Upper lobe of left lung (tissue), 6 donors: ENCODE data around the gene GATB. TPM values are rescaled to one million over a fixed set of nuclear protein-coding genes. Genes with fewer than 3 reads are reported as not detected.

Experiments used
- ATAC-seq, 2 donors: fragments of 200-7000 bp; cut with Tn5 transposase; one replicate each; pipeline ENCODE4 v1.9.1; 2022; ENCODE audit warnings: mild to moderate bottlenecking in 2 of 2, moderate library complexity in 2 of 2; ENCODE audit not compliant: low FRiP score in 2 of 2
- DNase-seq, 2 donors: peaks; one replicate each; pipeline ENCODE4 v3.0.0-alpha.2; 2019 to 2020
- H3K27ac ChIP-seq, 4 donors: fragments of 200-600 bp; sonication (generic); one replicate each; pipeline ENCODE4 v1.5.1; 2016 to 2019
- H3K27me3 ChIP-seq, 4 donors: fragments of 200-600 bp; sonication (generic); one replicate each; pipeline ENCODE4 v1.5.1; 2017 to 2019
- H3K36me3 ChIP-seq, 4 donors: fragments of 200-600 bp; sonication (generic); one replicate each; pipeline ENCODE4 v1.5.1; 2016 to 2019
- H3K4me1 ChIP-seq, 4 donors: fragments of 200-600 bp; sonication (generic); one replicate each; pipeline ENCODE4 v1.5.1; 2018 to 2019
- H3K4me3 ChIP-seq, 4 donors: fragments of 200-600 bp; sonication (generic); one replicate each; pipeline ENCODE4 v1.5.1; 2017 to 2019; ENCODE audit warnings: mild to moderate bottlenecking in 2 of 4, moderate library complexity in 1 of 4
- H3K9me3 ChIP-seq, 4 donors: fragments of 200-600 bp; sonication (generic); one replicate each; pipeline ENCODE4 v1.5.1; 2018 to 2019
- EP300 ChIP-seq, 4 donors: sonication (generic); formaldehyde crosslinking; IDR thresholded peaks; one replicate each; pipeline ENCODE4 v1.5.1; 2017; ENCODE audit warnings: antibody characterized with exemption in 4 of 4, control low read depth in 2 of 4
- POLR2A ChIP-seq, 4 donors: fragments of 450-650 bp; IDR thresholded peaks; one replicate each; pipeline ENCODE4 v1.5.1; 2016 to 2017; ENCODE audit warnings: antibody characterized with exemption in 4 of 4, mild to moderate bottlenecking in 2 of 4
- POLR2AphosphoS5 ChIP-seq, 2 donors: sonication (generic); formaldehyde crosslinking; IDR thresholded peaks; one replicate each; pipeline ENCODE4 v1.5.1; 2017; ENCODE audit warnings: antibody characterized with exemption in 2 of 2
- WGBS, 2 donors: methylation state at CpG; one replicate each; pipeline ENCODE4 v1.1.5; 2017 to 2018; 5-methylcytosine and 5-hydroxymethylcytosine counted together
- total RNA-seq, 6 donors: library from RNA; depleted of rRNA in 4 of 6; stranded (reverse); fragments of >200 nt in 4 of 6; gene quantifications; one replicate each; pipeline versions ENCODE4 v1.1.0 to v1.2.1, GENCODE V29; 2016 to 2021
- TF ChIP-seq, protein P1 (sequence below), 6 experiments: fragments of 450-650 bp in 4 of 6; fragments of 200-600 bp in 2 of 6; sonication (generic) in 2 of 6; IDR thresholded peaks; one replicate each; pipeline ENCODE4 v1.5.1; 2016 to 2019; ENCODE audit warnings: antibody characterized with exemption in 6 of 6
- donor health status: DM: no; HTN: no; CAD: no; lungs with moderate emphysema.
- donor health status: DM: no; HTN: yes; CAD: no; lungs with severe emphysema.

The GATB gene
- total RNA-seq, 6 donors from 2014 or later = 13.1 to 21.9 (median 14.5) TPM

DNA sequence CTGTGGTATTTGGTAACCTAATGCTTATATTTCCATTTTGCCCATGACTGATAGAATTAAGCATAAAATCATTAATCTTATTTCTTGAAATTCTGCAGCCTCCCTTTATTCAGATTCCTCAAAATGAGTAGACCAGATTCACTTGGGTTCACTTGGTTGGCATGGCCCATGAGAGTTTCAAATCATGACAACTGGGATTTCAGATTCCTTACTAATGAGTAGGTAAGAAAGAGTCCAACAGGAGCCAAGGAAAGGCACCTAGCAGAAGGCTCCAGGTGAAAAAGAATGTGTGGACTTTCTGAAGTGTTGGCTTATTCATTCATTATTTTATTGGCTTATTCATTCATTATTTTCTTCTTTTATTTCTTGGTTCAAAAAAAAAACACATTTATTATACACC is 27.2 kb upstream of the GATB start:
- Histone ChIP-seq H3K4me3 (no peak overlapping the region), H3K4me1 (no peaks in the 10 kb centered on the region), H3K36me3 (no peaks in the 10 kb centered on the region), H3K27me3 (no peaks in the 10 kb centered on the region), H3K9me3 (no peaks in the 10 kb centered on the region), H3K27ac (no peak overlapping the region)
- TF ChIP-seq EP300 (IDR thresholded peaks at IDR 0.05) = no peak
- TF ChIP-seq, protein P1, sequence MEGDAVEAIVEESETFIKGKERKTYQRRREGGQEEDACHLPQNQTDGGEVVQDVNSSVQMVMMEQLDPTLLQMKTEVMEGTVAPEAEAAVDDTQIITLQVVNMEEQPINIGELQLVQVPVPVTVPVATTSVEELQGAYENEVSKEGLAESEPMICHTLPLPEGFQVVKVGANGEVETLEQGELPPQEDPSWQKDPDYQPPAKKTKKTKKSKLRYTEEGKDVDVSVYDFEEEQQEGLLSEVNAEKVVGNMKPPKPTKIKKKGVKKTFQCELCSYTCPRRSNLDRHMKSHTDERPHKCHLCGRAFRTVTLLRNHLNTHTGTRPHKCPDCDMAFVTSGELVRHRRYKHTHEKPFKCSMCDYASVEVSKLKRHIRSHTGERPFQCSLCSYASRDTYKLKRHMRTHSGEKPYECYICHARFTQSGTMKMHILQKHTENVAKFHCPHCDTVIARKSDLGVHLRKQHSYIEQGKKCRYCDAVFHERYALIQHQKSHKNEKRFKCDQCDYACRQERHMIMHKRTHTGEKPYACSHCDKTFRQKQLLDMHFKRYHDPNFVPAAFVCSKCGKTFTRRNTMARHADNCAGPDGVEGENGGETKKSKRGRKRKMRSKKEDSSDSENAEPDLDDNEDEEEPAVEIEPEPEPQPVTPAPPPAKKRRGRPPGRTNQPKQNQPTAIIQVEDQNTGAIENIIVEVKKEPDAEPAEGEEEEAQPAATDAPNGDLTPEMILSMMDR (IDR thresholded peaks at IDR 0.05) = no peak
- no peak for TF ChIP-seq POLR2A (IDR thresholded peaks at IDR 0.05)
- no peak for TF ChIP-seq POLR2AphosphoS5 (IDR thresholded peaks at IDR 0.05)
- ATAC-seq (no peak), DNase-seq (no peak)

DNA sequence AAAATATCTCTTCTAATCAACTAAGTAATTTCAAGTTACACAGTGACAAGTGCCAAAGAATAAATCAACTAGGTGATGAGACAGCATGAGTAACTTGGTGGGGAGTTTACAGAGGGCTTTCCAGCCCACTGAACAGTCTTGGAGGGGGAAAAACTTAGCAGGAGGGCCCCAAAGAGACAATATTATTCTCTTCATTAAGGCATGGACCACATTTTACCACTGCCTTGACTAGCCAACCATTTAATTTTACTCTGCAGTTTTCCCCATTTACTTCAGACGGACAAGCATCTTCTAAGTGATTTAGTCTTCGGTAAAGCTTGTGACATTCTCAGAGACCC is 25.3 kb upstream of the GATB start:
- H3K36me3 ChIP-seq = no peaks in the 10 kb centered on the region
- 95 to 96% methylated on average over 2 of the region's 2 CpGs for WGBS, 2 donors
- no peaks in the 10 kb centered on the region for H3K27me3 ChIP-seq
- no peak for ATAC-seq
- H3K27ac ChIP-seq = no peak overlapping the region
- DNase-seq = no peak
- TF ChIP-seq, protein P1 (IDR thresholded peaks at IDR 0.05) = no peak
- TF ChIP-seq EP300 (IDR thresholded peaks at IDR 0.05) (no peak), POLR2A (IDR thresholded peaks at IDR 0.05) (no peak), POLR2AphosphoS5 (IDR thresholded peaks at IDR 0.05) (no peak)
- H3K4me3 ChIP-seq = no peak overlapping the region
- no peaks in the 10 kb centered on the region for H3K4me1 ChIP-seq
- H3K9me3 ChIP-seq = no peaks in the 10 kb centered on the region

DNA sequence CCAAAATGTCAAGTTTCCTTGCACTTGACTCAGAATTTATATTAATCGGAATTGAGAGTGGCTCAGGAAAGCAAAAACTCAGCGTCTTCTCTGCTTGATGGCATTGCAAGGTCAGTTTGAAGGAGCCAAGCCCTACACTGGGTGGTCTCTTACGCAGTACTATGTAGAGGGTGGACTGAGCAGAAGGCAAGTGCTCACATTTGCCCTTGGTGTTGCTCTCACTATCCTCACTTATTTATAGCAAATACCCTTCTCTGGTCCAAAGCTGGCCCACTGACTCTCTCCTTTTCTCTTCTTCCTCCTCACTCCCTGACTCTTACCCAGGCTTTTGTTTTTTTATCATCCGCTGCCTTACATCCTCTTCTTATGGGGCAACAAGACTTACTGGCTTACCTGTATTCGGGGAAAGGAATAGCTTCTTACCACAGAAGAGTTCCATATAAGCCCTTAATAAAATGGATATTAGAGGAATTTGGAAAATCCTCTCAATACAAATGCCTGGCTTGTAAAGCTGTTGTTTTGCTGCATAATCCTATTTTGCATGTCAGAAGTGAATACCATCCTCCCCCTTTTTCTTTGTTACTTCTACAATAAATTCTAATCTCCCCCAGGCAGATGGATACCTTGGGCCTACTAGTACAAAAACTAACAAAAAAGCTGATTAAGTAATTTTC is 24.8 kb upstream of the GATB start:
- TF ChIP-seq EP300 (IDR thresholded peaks at IDR 0.05) = no peak
- TF ChIP-seq, protein P1 (IDR thresholded peaks at IDR 0.05) = no peak
- TF ChIP-seq POLR2AphosphoS5 (IDR thresholded peaks at IDR 0.05) = no peak
- no peak for TF ChIP-seq POLR2A (IDR thresholded peaks at IDR 0.05)
- Histone ChIP-seq H3K27ac (no peak overlapping the region), H3K27me3 (no peaks in the 10 kb centered on the region), H3K9me3 (no peaks in the 10 kb centered on the region), H3K4me1 (no peaks in the 10 kb centered on the region), H3K4me3 (no peak overlapping the region), H3K36me3 (no peaks in the 10 kb centered on the region)
- DNase-seq (no peak), ATAC-seq (no peak)
- WGBS, 2 donors = 78 to 85% methylated on average over 5 of the region's 5 CpGs

DNA sequence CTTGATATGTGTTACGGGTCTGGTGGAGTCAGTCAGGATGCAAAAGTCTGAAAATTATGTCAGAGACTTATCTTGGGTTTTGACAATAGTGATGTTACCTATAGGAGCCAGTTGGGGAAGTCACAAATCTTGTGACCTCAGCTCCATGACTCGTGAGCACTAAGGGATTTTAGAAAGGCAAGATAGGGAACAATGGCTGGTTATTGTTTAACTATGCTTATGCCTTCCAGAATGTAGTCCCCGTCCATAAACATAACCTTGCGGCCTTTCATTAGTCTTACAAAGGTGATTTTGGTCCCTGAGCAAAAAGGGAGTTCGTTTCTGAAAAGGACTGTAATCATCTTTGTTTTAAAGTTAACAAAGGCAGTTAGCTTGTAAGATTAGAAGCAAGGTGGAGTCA is 23.9 kb upstream of the GATB start:
- ATAC-seq = no peak
- H3K9me3 ChIP-seq = no peaks in the 10 kb centered on the region
- no peak overlapping the region for H3K27ac ChIP-seq
- TF ChIP-seq POLR2A (IDR thresholded peaks at IDR 0.05) (no peak), EP300 (IDR thresholded peaks at IDR 0.05) (no peak), POLR2AphosphoS5 (IDR thresholded peaks at IDR 0.05) (no peak)
- TF ChIP-seq, protein P1 (IDR thresholded peaks at IDR 0.05) = no peak
- H3K4me3 ChIP-seq = no peak overlapping the region
- DNase-seq = no peak
- WGBS, 2 donors = 57 to 72% methylated on average over 5 of the region's 5 CpGs
- no peaks in the 10 kb centered on the region for H3K36me3 ChIP-seq
- H3K4me1 ChIP-seq = no peaks in the 10 kb centered on the region
- H3K27me3 ChIP-seq = no peaks in the 10 kb centered on the region

DNA sequence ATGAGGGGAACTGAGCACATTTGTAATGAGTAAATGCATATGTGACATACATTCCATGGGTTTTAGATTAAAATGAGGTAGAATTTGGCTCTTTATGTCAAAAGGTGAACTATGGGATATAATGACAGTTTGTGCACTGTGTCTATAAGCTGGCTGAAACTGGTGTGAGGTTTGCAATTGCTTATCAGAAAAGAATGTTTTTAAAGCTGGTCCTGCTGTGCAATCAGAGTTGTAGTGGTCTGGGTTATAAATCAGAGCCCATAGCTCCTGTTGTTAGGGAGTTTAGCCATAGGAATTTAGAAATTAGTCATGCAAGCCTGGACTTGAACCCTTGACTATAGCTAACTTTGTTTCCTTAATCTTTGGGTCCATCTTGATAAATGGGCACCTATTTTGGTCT is 23.1 kb upstream of the GATB start:
- Histone ChIP-seq H3K4me3 (no peak overlapping the region), H3K36me3 (no peaks in the 10 kb centered on the region), H3K27ac (no peak overlapping the region), H3K27me3 (no peaks in the 10 kb centered on the region), H3K4me1 (no peaks in the 10 kb centered on the region), H3K9me3 (no peaks in the 10 kb centered on the region)
- DNase-seq = no peak
- ATAC-seq = no peak
- TF ChIP-seq POLR2AphosphoS5 (IDR thresholded peaks at IDR 0.05) = no peak
- TF ChIP-seq POLR2A (IDR thresholded peaks at IDR 0.05) = no peak
- TF ChIP-seq, protein P1 (IDR thresholded peaks at IDR 0.05) = no peak
- TF ChIP-seq EP300 (IDR thresholded peaks at IDR 0.05) = no peak
